Body of pancreas (tissue), 4 donors: ENCODE measurements around the gene ALLC. TPM values are rescaled to one million over a fixed set of nuclear protein-coding genes. Genes with fewer than 3 reads are reported as not detected.

Source experiments
- ATAC-seq: fragments of 150-250 bp; one replicate; pipeline ENCODE4 v1.9.1; 2016
- DNase-seq, 4 donors: peaks; one replicate each; pipeline ENCODE4 v3.0.0-alpha.2; 2019
- H3K27ac ChIP-seq, 4 donors: fragments of 200-600 bp; sonication (generic); 1 replicate in 3 of 4; 2 replicates in 1 of 4; pipeline versions ENCODE4 v1.5.1 to v1.6.1; 2016 to 2019; ENCODE audit warnings: mild to moderate bottlenecking in 1 of 4, mixed read lengths in 1 of 4, moderate library complexity in 1 of 4
- H3K27me3 ChIP-seq, 2 donors: fragments of 200-600 bp; sonication (generic); one replicate each; pipeline ENCODE4 v1.6.0; 2016; ENCODE audit warnings: mild to moderate bottlenecking in 1 of 2
- H3K36me3 ChIP-seq, 2 donors: fragments of 200-600 bp; sonication (generic); replicated peaks in 1 of 2; 2 replicates each; pipeline ENCODE4 v1.5.1; 2016; ENCODE audit warnings: low read depth in 2 of 2; ENCODE audit not compliant: insufficient read depth in 1 of 2
- H3K4me1 ChIP-seq: fragments of 200-600 bp; sonication (generic); one replicate; pipeline ENCODE4 v1.6.0; 2016
- H3K4me3 ChIP-seq, 2 donors: fragments of 200-600 bp; sonication (generic); 1 replicate in 1 of 2; 2 replicates in 1 of 2; pipeline ENCODE4 v1.5.1; 2016 to 2019
- H3K9me3 ChIP-seq, 3 donors: fragments of 200-600 bp; sonication (generic); 1 replicate in 2 of 3; 2 replicates in 1 of 3; pipeline ENCODE4 v1.5.1; 2016
- CTCF ChIP-seq, 7 experiments: fragments of 450-650 bp in 4 of 7; fragments of 200-600 bp in 3 of 7; sonication (generic) in 3 of 7; IDR thresholded peaks; one replicate each; pipeline ENCODE4 v1.5.1; 2016 to 2019; ENCODE audit warnings: antibody characterized with exemption in 7 of 7
- POLR2A ChIP-seq, 3 donors: fragments of 450-650 bp; IDR thresholded peaks; one replicate each; pipeline ENCODE4 v1.6.1; 2016; ENCODE audit warnings: antibody characterized with exemption in 3 of 3, mild to moderate bottlenecking in 2 of 3
- WGBS, 2 donors: methylation state at CpG; one replicate each; pipeline ENCODE4 v1.1.5; 2017; 5-methylcytosine and 5-hydroxymethylcytosine counted together
- intact Hi-C: fragments of 100-400 bp; cut with DNase I; formaldehyde crosslinking; loops from one replicate; pipeline ENCODE4 v1.15.1; 2023
- total RNA-seq, 2 donors: library from RNA; depleted of rRNA; stranded (reverse); fragments of >200 nt; gene quantifications; one replicate each; pipeline ENCODE4 v1.1.0, GENCODE V29; 2016

Gene ALLC
- total RNA-seq, 2 donors from 2014 or later = not detected

- no peak for ATAC-seq
- Histone ChIP-seq H3K27me3 (no peaks in the 10 kb centered on the region), H3K9me3 (no peaks in the 10 kb centered on the region), H3K27ac (no peak overlapping the region), H3K4me3 (no peak overlapping the region), H3K36me3 (no peaks in the 10 kb centered on the region), H3K4me1 (no peaks in the 10 kb centered on the region)
- intact Hi-C loops = no loop called here
- peak in 1 of 4 donors; percentile 7 for DNase-seq
- 39 to 69% methylated on average over 4 to 13 of the region's 13 CpGs for WGBS, 2 donors
- TF ChIP-seq CTCF (IDR thresholded peaks at IDR 0.05) (no peak), POLR2A (IDR thresholded peaks at IDR 0.05) (no peak)
Measured at GRCh38 chr2:3641181-3641580, 16.8 kb upstream of the ALLC start.

GRCh38 chr2:3641841-3642421 is 16.1 kb upstream of the ALLC start:
- Histone ChIP-seq H3K4me3 (no peak overlapping the region), H3K36me3 (no peaks in the 10 kb centered on the region), H3K27me3 (no peaks in the 10 kb centered on the region), H3K9me3 (no peaks in the 10 kb centered on the region), H3K27ac (no peak overlapping the region), H3K4me1 (no peaks in the 10 kb centered on the region)
- intact Hi-C loops = no loop called here
- ATAC-seq (no peak), DNase-seq (no peak)
- TF ChIP-seq POLR2A (IDR thresholded peaks at IDR 0.05) = no peak
- no peak for TF ChIP-seq CTCF (IDR thresholded peaks at IDR 0.05)
- 69 to 77% methylated on average over 26 of the region's 26 CpGs for WGBS, 2 donors

GRCh38 chr2:3642521-3643215 is 15.3 kb upstream of the ALLC start:
- WGBS, 2 donors = 71 to 77% methylated on average over 18 of the region's 18 CpGs
- TF ChIP-seq CTCF (IDR thresholded peaks at IDR 0.05) (no peak), POLR2A (IDR thresholded peaks at IDR 0.05) (no peak)
- intact Hi-C loops = no loop called here
- no peak for DNase-seq
- no peak overlapping the region for H3K4me3 ChIP-seq
- H3K27ac ChIP-seq = no peak overlapping the region
- H3K36me3 ChIP-seq = no peaks in the 10 kb centered on the region
- no peaks in the 10 kb centered on the region for H3K27me3 ChIP-seq
- H3K4me1 ChIP-seq = no peaks in the 10 kb centered on the region
- ATAC-seq = no peak
- H3K9me3 ChIP-seq = no peaks in the 10 kb centered on the region

- 82 to 85% methylated on average over 33 to 46 of the region's 48 CpGs for WGBS, 2 donors
- Histone ChIP-seq H3K36me3 (no peaks in the 10 kb centered on the region), H3K27me3 (no peaks in the 10 kb centered on the region), H3K4me1 (no peaks in the 10 kb centered on the region), H3K9me3 (no peaks in the 10 kb centered on the region), H3K4me3 (no peak overlapping the region), H3K27ac (no peak overlapping the region)
- no peak for DNase-seq
- intact Hi-C loops = no loop called here
- no peak for ATAC-seq
- TF ChIP-seq POLR2A (IDR thresholded peaks at IDR 0.05) = no peak
- no peak for TF ChIP-seq CTCF (IDR thresholded peaks at IDR 0.05)
Measured at GRCh38 chr2:3643371-3644245, 14.4 kb upstream of the ALLC start.
